Stimulated activated CD4-positive, alpha-beta T cell treated with anti-CD3 and anti-CD28 coated beads, TNF-alpha, amount 100 ng/mL, for 1 hour (primary cell): ENCODE data around the gene ANO1.

Source experiments
- DNase-seq, 3 donors: peaks; one replicate each; pipeline ENCODE4 v3.0.0-alpha.2; 2020; ENCODE audit warnings: low read depth in 3 of 3, low spot score in 1 of 3

The ANO1 gene

DNA sequence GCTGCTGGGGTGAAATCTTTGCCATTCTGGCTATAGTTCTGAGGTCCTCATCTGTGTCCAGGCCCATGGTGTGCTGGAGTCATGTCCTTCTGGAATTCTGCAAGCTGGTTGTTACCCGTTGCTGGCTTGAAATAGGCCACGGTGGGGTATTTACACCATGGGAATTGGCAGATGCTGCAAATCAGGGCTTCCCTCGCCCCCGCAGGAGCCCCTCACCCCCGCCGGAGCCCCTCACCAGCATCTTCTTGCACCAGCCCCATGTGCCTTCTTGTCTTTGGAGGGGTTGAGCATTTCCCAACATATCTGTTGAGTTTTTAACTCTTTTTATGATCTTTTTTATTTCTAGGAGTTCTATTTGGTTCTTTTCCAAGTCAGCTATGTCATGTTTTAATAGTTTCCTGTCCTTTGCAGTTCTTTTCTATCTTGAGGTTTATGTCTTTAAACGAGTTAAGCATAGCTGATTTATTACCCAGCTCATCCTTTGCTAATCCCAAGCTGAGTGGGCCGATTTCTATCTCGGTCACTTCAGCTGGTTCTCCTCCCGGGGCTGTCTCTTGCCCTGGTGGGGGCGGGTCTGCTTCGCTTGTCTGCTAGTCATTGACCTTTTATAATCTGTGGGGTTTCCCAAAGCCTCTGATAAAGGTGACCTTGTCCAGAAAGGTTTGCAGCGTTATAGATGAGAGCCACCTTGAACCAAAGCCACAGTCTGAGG, 17.6 kb downstream of the ANO1 start:
- DNase-seq, result no peak

DNA sequence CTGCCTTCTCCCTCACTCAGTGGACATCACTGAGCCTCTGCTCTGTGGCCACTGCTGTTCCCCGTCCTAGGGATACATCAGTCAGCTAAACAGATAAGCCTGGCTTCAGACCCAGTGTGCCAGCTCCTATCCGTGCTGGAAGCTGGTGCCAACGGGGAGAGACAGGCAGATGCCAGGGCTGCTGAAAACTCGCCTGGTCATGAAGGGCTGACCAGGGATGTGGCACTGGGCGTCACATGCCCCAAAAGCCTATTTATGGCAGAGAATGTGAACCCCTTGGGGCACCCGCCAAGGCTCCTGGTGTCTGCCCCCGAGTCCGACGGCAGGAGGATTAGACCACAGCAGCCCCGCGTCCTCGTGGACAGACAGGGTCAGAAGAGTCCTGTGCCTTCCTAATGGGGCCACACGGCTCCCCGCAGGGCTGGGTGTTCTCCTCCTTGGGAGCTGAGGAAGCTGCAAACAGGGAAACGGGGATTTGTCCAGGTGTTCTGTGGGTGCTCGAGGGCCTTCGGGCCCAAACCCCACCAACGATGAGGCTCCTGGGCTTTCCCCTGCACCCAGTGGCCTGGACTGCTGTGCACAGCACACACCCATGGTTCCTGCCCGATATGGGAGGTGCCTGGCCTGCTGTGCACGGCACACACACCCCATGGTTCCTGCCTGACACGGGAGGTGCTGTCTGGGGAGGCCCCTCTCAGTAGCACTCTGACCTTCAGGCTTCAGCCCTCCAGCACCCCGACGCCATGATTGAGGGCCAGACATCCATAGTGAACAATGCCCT, 19.9 kb downstream of the ANO1 start:
- DNase-seq, result no peak

DNA sequence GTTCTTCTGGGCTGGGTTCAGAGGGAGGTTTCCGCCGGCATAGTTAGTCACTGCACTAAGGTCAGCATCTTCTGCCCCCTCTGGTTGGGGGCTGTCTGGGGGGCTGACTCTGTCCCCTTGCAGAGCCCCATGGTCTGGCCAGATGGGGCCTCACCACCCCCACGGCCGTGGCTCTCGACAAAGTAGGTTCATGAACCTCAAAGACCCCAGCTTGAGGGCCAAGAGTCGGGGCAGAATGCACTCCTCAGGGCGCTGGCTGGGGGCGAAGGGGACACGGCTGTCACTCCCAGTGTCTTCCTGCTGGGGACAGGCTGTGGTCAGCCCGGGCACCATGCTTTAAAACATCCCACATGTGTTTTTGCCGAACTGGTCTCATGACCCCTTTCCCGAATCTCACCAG, 20.8 kb downstream of the ANO1 start:
- DNase-seq, result no peak

DNA sequence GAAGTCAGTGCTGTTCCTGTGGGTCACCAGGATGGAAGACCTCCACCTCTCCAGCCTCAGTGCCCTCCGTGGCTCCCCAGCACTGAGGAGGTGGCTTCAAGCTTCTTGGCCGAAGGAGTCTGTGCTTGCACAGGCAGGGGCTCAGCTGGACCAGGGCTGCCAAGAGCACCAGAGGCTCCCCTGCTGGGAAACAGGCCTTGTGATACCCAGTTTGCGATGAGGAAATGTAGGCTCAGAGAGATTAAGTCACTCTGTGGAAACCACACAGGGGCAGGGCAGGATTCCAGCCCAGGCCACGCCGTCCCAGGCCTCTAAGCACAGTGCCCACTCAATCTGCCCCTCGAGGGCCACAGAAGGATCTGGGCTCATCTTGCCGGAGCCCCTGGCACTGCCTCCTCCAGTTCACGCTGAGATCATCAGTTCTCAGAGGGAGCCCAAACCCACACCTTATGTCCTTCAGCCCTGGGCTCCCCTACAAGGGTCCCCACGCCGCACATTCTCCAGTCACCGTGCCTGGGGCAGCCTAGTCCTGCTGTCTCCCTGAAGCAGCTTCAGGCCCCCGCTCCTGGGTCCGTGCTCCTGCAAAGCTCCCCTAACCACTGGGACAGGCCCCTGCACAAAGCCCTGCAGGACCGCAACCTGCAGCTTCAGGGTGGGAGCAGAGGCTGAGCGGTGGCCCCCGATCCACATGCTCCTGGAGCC, 21.6 kb downstream of the ANO1 start:
- DNase-seq, result no peak

DNA sequence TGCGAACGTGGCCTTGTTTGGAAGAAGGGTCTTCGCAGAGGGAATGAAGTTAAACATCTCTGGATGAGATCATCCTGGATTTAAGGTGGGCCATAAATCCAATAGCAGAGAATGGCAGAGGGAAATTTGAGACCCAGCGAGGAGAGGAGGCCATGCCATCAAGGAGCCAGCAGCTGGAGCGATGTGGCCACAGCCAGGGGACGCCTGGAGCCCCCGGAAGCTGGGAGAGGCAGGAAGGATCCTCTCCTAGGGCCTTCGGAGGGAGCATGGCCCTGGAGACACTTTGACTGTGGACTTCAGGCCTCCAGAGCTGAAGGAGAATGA, 22.1 kb downstream of the ANO1 start:
- no peak for DNase-seq

DNA sequence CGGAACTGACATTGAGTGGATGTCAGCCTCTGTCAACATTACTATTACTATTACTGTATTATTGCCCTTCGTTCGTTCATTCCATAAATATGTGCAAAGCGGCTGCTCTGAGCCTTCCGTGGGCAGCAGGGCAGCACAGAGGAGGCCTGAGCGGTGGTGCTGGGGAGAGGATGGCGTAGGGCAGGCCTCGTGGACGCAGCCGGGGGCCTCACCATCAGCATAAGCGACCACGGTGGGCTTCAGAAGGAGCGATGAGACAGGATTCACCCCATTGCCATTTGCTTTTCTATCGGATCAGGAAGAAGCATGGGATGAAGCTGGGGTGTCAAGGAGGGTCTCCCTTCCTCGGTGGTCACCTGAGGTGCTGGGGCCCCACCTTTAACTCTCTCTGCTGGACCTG, 22.7 kb downstream of the ANO1 start:
- DNase-seq, result no peak

DNA sequence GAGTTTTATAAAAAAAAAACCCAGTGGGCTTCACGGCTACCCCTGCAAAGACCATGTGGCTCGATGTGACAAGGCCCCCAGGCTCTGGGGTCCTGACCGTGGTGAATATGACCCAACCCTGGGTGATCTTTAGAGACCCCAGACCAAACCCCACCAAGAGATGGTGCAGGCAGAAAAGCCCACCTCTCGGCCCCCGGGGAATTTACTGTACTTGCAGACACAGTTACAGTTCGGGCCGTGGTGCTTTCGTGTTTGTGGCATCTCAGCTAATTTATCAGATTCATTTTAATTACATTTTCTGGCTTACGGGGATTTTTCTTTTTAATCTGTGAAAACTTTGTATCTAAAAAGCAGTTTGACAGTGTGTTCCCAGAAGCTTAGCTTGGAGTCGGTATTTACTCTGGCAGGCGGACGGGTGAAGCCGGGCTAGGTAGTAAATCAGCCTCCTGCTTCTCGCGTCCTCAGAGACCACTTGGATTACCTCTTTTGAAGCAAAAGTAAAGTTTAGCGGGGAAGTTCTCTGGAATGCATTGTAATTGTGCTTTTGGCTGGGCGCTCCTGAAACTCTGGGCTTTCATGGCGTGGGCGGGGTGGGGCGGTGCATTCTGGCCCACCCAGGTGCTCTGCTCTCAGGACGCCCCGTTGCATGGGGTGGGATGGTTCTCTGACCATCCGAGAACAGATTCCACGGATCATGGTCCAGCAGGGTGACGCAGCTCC, 25.3 kb downstream of the ANO1 start:
- no peak for DNase-seq

DNA sequence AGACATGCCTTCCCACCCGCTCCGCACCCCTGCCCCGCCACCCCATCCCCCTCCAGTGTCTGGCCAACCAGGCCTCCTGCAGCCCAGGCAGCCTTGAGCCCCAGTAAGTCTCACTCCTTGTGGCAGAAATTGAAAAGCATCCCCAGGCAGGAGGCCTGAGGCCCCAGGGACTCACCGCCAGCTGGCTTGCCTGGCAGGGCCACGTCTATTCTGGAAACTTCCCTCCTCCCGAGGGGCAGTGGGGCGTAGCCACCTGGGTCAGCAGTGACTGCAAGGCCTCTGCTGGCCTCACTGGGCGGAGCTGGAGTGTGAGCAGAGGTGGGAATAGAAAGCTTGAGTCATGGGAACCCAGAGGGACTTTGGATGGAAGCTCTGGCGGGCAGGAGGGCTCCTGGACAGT, 26.3 kb downstream of the ANO1 start:
- DNase-seq, result no peak

DNA sequence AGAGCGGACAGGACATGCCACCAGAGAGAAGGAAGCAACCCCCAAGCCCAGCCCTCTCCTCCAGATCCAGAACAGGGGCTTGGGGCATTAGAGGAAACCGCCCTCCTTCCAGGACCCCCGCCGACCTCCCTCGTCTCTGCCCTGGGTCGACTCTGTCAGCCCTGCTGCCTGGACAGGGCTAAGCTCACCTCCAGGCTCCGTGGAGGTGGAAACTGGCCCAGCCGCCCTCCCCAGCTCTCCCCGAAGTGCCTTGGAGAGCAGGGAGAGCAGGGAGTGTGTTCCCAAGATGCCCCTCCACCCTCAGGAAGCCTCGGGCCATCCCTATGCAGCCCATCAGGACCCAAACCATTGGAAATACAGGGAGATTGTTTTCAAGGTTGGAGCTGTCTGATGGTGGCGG, 26.8 kb downstream of the ANO1 start:
- no peak for DNase-seq

DNA sequence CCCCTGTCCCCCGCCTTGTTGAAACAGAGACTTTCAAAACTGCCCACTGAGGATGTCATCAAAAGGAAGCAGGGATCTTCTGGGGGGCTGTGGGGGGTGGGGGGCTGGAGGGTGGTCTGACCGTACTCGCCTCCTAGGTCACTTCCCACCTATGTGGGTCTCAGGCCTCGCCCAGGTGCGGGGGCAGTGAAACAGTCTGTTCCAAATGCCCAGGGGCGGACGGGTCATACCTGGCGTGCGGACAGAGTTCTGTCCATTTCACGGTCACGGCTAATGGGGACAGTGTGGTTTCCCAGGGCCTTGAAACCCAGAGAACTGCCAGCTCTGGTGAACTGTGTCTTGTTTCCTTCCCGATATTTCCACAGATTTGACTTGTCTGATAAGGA, 27.2 kb downstream of the ANO1 start:
- no peak for DNase-seq

DNA sequence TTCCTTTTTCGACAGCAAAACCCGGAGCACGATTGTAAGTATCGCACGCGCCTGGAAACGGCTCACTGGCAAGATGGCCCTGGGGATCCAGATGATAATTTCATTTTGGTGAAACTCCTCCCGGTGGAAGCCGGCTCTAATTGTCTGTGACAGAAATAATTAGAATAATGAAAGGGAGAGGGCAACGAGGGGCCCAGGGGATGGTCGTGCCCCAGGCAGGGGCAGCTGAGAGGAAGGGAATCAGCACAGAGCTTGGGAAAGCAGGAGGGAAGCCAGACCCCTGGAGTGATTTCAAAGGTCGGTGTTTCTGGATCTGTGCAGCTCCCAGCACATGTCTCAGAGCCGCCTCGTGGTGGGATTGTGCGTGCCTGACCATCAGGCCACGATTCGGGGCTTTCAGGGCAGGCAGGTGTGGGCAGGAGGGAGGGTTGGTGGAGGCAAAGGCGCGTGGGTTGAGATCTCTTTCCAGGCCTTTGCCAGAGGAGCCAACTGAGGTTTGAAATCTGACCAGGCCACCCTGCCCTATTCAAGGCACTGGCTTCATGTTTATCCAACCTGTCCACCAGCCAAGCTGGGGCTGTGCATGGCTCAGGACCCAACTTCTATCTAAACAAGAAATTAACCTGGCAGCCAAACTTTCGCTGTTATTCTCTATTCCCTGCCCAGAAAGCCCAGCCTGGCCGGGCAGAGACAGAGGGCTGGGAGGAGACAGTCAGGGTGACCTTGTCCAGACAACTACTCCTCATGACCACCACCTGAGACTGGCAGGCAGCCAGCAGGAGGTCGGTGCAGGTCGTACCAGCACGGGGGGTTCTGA, 27.8 kb downstream of the ANO1 start:
- no peak for DNase-seq

DNA sequence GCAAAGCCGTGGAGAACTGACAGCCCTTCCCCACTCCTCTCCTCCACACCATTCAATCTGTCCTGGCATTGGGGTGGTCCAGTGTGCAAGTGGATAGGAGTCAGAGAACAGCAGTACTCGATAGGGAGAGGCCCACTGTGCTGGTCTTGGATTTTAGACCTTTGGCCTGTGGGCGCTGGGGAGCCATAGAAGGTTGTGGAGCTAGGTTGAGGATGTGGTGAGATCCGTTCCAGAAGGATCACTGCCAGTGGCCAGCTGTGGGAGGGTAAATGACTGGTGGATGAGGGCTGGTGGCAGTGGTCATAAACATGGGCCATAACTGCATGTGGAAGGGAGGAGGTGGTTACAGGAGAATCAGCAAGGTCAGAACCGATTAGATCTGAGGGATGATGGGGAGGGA, 28.6 kb downstream of the ANO1 start:
- DNase-seq, result no peak

DNA sequence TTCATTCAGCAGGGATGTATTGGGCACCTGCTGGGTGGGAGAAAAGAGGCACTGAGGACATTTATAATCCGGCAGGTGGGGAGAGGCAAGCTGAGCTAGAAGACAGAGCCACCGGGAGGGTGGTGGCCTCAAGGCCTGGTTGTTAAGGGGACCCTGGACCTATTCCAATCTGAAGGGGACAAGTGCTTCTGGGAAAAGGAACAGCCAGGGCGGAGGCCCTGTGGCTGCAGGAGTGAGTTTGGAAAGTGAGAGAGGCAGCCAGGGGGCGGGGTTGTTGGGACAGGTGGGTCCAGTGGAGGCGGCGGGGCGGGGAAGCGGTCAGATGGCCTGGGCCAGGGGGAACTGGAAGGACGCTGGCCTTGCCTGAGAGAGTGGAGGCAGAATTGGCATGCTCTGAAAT, 29.1 kb downstream of the ANO1 start:
- no peak for DNase-seq

DNA sequence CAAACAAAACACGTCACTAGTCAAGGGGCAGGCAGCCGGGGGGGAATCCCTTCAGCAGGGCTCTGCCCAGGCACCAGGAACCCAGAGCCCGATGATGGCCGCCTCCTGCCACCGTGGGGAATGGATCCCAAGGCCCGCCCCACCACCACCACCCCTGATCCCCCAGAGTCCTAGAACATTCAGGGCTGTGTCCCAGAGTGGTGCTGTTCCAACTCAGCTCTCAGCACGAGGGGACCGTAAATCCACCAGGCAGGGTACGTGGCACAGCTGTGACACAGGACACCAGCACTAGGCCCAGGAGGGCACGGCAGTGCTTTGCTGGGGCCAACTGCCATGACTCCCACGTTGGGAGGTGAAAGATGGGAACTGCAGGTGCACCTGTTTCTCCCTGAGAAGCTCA, 29.6 kb downstream of the ANO1 start:
- no peak for DNase-seq

DNA sequence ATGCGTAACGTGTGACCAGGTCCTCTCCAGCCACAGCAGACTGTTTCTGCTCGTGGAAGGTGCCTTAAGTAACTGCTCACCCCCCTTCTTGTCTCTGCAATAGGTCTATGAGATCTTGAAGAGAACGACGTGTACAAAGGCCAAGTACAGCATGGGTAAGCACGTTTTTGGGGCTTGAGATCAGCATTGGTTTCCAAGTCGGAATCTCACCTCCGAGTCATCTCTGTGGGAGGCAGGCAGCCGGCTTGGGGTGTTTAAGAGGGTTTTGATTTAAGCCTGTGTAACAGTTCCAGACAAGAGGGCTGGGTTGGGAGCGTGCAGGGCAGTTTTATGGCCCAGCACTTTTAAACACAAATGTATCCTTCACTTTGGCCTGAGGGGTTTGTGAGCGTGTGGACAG, 30.1 kb downstream of the ANO1 start:
- no peak for DNase-seq

DNA sequence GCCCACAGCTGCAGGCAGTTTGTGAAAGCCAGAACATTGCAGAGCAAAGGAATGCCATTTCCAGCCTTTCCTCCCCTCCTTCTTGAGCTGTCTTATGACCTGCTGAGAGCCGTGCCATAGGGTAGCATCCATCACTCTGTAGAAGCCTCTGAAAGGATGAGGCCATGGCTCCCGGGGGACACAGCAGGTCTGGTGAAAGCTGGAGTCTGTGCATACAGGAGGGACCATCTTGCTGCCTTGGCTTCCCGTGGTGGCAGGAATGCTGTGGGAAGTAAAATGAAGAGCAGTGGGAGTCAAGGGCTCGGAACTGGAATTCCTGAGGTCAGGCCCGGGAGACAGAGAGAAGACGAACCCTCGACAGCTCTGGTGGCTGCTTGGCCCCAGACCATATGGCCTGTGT, 30.9 kb downstream of the ANO1 start:
- no peak for DNase-seq

DNA sequence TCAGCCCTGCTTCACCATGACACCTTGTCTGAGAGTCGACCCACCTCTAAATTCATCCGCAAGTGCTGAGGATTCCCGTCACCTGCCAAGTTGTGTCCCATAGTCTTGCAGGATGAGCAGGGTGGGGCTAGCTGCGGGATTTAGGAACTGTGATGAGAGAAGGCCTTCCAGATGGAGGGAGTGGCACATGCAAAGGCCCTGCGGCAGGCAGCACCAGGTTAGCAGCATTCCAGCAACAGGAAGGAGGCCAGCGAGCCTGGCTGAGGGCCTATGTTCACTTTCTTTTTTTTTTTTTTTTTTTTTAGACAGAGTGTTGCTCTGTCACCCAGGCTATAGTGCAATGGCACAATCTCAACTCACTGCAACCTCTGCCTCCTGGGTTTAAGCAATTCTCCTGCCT, 31.8 kb downstream of the ANO1 start:
- DNase-seq, result no peak

DNA sequence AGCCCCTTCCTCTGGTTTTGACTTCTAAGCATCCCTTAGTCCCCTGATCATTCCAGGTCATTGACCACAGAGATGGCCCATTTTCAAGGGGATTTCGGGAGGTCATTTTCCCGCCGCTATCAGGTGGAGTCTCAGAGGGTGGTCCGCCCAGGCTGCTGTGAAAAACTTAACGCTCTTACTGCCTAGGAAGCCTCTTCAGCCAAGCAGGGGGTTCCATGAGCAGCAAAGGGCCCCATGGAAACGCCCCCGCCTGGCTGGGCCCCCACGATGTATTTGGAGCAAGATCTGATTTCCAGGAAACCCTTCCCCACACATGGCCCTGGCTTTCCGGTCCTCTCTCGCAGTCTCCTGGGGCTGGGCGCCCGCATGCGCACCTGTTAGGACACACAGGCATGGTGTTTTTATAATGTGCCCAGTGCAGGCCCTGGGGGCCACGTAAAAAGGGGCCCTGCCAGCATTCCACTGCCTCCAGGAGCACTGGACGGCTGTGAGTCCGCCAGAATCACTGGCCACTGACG, 32.5 kb downstream of the ANO1 start:
- no peak for DNase-seq

DNA sequence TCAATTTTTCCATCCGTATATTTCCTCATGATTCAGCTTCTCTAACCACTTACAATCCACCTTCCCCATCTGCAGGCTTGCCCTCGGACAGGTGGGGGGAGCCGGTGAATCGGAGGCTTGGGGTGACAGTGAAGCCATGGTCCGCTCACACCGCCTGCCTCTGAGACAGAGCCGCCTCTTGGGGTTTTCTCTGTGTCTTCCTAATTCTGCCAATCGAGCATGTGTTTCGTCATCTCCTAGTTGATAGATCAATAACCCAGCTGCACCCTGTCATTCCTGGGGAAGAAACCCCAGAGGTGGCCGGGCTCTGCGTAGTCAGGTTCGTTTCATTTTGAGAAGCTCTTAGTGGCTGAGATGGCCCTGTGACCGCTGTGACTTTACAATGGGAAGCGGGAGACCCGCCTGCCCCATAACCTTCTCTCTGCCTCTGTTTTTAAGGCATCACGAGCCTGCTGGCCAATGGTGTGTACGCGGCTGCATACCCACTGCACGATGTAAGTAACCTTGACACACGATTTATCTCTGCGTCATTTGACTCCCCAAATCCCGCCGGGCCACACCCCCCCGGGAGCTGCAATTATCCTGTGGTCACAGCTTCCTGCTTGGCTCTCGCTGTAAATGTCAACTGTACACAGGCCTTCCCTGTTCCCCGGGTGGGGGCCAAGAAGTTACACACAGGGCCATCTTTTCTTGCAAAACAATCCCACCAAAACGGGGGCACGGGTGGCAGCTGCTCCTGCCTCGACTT, 33.3 kb downstream of the ANO1 start:
- DNase-seq, result no peak

DNA sequence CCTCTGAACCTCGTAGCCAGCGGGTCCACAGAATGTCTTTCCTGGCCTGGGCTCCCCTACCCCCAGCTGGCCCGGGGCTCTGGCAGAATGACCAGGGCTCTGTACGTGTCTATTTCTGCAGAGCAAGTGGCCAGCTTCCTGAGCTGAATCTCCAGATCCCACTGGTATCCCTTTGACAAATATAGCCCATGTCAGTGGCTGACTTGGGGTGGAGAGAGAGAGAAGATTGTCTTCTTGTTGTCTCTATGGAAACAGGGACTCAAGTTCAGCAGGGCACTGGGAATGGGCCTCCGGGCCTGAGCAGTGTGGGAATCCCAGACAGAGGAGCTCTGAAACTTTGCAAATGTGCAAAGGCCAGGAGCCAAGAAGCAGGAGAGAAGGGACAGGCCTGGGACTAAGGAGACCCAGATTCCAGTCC, 33.9 kb downstream of the ANO1 start:
- DNase-seq, result no peak
